MV-4-11 (cell line): Measurements from ENCODE around the gene DMAP1.
"Not testable (repeated sequence)": the region's sequence is repeated elsewhere in the genome, so short reads cannot be mapped to it uniquely, and the experiment has no call there.

Experiments used
- DNase-seq: peaks from one replicate; lab custom pipeline; 2025; lab: John Stamatoyannopoulos, UW

DMAP1 gene, protein sequence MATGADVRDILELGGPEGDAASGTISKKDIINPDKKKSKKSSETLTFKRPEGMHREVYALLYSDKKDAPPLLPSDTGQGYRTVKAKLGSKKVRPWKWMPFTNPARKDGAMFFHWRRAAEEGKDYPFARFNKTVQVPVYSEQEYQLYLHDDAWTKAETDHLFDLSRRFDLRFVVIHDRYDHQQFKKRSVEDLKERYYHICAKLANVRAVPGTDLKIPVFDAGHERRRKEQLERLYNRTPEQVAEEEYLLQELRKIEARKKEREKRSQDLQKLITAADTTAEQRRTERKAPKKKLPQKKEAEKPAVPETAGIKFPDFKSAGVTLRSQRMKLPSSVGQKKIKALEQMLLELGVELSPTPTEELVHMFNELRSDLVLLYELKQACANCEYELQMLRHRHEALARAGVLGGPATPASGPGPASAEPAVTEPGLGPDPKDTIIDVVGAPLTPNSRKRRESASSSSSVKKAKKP

DNA sequence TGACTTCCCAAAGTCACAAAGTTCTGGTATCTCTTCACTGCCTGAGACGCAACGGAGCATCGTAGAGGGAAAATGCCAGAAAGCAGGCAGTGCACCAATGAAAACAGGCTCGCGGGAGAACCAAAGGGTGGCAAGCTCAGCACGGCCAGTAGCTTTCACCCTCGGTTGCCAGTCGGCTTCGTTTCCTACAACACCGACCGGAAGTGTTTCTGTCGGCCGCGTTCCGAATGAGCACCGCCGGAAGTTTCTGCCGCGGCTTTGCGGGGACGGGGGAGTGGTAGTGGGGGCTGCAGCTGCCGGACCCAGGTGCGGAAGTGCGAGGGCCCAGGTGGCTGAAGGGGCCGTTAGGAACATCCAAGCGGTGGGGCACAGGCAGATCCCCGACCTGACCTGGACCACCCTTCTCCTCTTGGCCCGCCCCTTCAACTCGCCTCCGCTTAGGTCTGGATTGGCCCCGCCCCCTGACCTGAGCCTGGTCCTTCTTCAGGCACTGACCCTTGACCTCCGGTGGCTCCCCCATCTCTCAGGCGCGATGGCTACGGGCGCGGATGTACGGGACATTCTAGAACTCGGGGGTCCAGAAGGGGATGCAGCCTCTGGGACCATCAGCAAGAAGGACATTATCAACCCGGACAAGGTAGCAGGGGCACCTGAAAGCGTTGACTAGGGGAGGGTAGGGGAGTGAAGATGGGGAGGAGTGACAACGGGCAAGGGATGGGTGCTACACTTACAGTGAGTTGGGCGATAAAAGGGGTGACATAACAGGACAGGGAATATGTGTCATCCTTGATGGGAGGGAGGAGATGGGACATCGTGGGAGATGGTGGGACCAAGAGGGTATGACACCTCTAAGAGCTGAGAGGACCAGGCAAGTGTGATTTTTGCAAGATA, at the start of gene DMAP1:
TSS of gene DMAP1 (plus strand) at position 250 of the 891 bp plus-strand sequence. CDS start at position 533, 283 bp downstream.
- DNase-seq: peak; percentile 66

DNA sequence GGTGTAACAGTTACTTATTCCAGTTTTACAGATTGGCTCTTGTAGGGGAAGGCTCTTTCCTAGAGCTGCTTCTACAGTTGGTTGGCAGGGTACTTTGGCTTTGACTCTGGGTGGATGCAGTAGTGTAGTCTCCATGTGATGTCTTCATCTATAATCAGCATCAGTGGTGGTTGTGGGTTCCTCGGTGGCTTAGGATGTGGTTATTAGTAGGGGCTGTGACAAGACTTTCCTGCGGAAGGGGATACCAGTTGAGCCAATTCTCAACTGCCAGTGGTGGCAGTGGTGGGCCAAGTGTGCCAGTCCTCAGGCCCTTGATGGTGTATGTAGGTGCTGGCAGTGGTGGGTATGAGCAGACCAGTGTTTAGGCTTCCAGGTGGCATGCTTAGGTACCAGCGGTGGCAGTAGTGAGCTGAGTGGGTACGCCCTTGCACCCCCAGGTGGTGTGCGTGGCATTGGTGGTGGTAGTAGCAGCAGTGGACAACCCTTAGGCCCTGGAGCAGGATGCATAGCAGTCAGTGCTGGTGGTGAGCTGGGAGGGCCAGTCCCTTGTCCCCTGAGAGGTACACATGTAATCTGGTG, 44.7 kb upstream of the DMAP1 start:
- peak; percentile 61 for DNase-seq

GRCh38 chr1:44170281-44170823, 42.9 kb upstream of the DMAP1 start:
- no peak for DNase-seq

DNA sequence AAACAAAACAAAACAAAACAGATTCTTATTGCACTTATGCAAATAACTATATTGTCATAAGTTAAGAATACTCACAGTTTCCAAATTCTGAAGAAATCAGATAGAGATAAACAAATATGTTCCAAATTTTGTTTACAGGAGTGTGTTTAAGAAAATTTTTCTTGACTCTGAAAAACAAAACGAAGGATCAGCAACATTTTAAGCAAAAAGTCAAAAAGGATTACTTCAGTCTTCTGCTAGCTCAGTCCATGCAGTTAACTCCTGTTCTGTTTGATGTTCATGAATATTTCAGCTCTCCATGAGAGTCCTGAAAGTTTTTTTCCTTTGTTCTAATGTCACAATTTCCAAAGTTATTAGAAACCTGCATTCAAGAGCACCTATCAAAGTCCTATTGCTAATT, 38.6 kb upstream of the DMAP1 start:
- no peak for DNase-seq

DNA sequence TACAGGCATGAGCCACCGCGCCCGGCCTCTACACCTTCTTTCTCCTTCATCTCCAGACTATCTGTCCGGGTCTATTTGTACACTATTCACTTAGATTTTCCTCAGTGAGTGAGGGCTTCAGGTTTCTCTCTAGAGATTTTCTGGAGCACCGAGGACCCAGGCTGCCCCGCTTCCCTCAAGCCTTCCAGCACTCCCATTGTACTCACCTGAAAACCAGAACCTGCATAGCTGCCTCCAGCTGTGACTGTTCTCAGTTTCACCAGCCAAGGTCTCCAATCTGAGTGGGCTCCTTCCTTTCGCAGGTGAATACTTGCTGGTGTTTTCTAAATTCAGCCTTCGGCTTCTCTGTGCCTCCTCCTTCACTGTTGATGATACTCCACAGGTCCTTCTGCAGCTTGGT, 12.9 kb upstream of the DMAP1 start:
- DNase-seq: no peak

GRCh38 chr1:44206545-44206944, 6.7 kb upstream of the DMAP1 start:
- not testable (repeated sequence) for DNase-seq

DNA sequence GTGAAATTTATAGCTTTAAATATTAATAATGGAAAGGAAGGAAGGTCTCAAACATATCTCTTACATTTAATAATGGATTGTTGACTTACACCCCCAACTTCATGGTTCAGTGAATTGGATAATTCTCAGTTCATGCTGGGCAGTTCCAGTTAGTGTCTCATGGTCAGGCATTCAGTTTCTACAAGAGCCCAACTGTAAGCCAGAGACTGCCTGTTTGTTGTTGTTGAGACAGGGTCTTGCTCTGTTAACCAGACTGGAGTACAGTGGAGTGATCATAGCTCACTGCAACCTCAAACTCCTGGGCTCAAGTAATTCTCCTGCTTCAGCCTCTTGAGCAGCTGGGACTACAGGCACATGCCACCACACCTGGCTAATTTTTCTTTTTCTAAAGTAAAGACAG, 5.0 kb upstream of the DMAP1 start:
- DNase-seq: no peak

- DNase-seq: no peak
Observed at GRCh38 chr1:44210595-44210994, 2.7 kb upstream of the DMAP1 start.

DNA sequence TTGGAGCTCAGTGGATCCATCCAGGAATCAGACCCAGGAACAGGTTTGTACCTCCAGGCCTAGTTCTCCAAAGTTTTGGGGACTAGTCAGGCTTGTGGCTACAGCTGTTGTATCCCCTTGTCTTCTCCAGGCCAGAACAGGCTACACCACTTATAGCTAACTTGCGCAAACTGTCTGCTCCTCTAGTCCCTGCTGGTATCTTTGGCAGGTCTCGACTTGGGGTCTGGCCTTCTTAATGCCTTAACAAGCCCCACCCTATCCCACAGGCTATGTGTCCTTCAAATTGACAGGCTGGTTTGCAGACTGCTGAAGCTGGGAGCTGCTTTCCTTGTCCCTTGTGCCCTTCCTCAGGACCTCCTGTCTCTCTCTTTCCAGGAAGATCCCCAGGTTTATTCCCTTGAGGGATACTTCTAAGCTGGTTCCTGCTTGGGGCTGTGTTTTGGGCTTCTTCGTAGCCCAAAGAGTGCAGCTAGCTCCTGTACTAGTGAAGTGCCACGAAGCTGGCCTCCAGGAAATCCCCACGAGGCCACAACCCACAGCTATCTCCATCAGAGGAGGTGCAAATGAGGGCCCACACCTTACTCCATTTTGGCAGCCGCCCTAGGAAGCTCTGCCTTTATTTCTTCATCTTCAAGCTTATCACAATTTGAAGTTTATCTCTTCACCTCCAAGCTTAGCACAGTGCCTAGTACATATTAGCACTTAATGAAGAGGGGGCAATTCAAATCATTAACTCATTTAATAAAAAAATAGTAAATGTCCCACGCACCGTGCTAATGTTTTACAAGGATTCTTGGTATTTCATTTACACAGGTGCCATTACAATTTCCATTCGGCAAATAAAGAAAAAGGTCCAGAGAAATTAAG, 683 bp upstream of the DMAP1 start:
- no peak for DNase-seq

DNA sequence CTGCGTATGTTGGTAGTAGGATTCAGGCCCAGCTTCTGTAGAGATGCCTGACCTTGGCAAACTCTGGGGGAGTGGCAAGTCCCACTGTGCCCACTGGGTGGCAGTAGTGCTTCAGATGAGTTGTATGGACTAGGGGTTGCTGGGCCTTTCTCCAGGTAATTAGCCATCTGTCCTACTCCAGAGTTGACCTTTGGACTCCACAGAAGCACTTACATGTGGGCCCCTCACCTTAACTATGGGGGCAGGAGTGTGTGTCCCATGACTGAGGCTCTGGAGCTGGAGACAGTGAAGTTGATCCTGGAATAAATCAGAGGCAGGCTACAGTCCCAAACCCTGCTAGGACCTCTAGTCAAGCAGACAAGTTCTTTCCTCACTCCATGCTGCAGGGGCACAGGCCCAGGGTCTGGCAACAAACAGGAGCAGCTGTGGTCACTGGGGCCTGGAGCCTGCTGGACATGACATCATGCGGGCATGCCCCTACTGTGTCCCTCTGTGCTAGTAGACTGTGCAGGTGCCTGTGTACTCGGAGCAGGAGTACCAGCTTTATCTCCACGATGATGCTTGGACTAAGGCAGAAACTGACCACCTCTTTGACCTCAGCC, 4.6 kb downstream of the DMAP1 start:
- DNase-seq: peak; percentile 47

GRCh38 chr1:44218503-44219300, 5.4 kb downstream of the DMAP1 start:
- DNase-seq: no peak

DNA sequence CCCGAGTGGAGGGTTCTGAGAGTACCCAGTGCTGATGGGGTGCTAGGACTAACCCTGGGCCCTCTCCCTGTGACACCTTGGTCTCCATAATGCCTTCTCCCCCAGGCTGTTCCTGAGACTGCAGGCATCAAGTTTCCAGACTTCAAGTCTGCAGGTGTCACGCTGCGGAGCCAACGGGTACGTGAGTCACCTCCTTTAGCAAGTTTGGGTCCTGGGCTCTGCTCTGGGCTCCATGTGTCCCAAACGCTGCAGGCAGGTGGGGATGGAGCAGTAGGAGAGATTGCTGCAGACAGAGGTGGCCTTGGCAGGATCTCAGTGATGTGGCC, 6.0 kb downstream of the DMAP1 start:
- DNase-seq: no peak

GRCh38 chr1:44220001-44220751, 6.9 kb downstream of the DMAP1 start:
- no peak for DNase-seq

DNA sequence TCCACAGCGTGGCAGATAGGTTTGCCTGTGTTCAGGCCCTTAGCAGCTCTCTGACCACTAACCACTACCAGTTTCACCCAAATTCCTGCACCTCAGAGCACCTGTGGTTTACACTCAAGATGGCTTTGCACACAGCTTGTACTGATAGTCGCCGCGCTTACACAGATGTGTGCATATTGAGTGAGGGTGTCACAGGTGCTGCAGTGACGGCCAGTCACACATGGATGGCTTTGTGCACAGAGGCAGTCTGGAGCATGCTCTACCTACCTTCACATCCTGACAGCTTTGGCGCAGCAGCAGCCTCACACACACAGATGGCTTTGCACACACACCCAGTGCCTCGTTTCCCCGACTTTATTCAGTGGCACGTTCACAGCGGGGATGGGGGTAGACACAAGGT, 7.5 kb downstream of the DMAP1 start:
- no peak for DNase-seq

GRCh38 chr1:44221769-44222168, 8.5 kb downstream of the DMAP1 start:
- DNase-seq: no peak

- DNase-seq: no peak
Observed at GRCh38 chr1:44222397-44223186, 9.3 kb downstream of the DMAP1 start.

DNA sequence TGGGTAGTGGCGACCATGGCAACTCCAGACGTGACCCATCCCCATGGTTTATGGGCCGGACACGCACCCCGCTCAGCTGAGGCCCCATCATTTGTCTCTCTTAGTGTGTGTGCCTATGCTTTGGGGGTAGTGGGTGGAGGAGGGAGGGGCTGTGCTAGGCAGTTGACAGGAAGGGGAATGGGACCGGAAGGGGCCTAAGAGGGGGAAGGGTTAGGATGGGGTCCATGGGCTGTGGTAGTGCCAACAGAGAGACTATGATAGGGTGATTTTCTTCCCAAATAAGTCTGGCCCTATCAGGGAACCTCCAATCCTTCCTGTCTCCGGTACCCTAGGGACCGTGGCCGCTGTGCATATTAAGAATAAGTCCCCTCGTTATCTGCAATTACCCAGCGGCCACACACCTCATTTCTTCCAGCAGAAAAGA, 9.9 kb downstream of the DMAP1 start:
- no peak for DNase-seq

DNA sequence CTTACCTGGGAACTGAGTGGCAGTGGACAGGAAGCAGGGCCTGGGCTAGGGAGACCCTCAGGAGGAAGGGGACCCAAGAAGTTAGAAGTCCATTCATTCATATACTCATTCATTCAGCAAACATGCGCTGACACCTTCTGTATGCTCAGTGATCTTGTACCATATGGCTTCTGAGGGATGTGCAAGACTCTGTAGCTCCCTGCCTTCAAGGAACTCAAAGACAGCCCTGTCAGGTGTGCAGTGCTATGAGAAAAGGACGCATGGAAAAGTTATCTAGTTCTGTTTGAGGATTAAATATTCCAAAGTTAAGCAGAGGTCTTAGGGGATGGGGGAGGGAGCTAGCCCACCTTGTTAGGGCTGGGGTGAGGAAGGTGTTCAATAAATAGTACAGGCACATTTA, 12.5 kb downstream of the DMAP1 start:
- no peak for DNase-seq

DNA sequence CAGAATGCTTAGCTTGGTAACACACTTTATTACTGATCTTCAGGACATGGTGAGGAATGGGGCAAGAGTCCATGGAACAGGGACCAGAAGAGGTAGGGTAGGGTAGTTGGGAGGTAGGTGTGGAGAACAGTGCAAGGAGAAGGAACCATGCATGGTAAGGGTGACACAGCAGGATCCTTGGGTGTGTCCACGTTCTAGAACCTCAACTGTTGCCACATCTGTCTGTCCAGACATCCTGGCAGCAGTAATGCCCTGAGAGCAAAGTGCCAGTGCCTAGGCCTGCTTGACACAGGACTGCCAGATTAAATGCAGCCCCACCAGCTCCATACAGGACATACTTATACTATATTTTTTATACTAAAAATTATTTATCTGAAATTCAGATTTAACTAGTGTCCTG, 13.9 kb downstream of the DMAP1 start:
- DNase-seq: no peak
